Omental fat pad (tissue), 4 donors: ENCODE measurements around the gene CAPN11. TPM values are rescaled to one million over a fixed set of nuclear protein-coding genes. Genes with fewer than 3 reads are reported as not detected.
"Not testable (repeated sequence)": the region's sequence is repeated elsewhere in the genome, so short reads cannot be mapped to it uniquely, and the experiment has no call there.

Experiments
- ATAC-seq: fragments of 150-250 bp; one replicate; pipeline ENCODE4 v1.9.1; 2016; ENCODE audit warnings: mild to moderate bottlenecking, moderate library complexity; ENCODE audit not compliant: low FRiP score
- DNase-seq: peaks from one replicate; pipeline ENCODE4 v3.0.0-alpha.2; 2019; ENCODE audit warnings: low spot score
- total RNA-seq, 4 donors: library from RNA; depleted of rRNA; stranded (reverse); fragments of >200 nt; gene quantifications; one replicate each; pipeline ENCODE4 v1.1.0, GENCODE V29; 2016
- TF ChIP-seq, protein P1 (sequence below), 3 donors: fragments of 450-650 bp; IDR thresholded peaks; one replicate each; pipeline ENCODE4 v1.5.1; 2016 to 2017; ENCODE audit warnings: antibody characterized with exemption in 3 of 3, mild to moderate bottlenecking in 3 of 3, moderate library complexity in 2 of 3

Gene CAPN11
- total RNA-seq, 4 donors from 2014 or later: 0.09 to 8.4 (median 3.3) TPM

DNA sequence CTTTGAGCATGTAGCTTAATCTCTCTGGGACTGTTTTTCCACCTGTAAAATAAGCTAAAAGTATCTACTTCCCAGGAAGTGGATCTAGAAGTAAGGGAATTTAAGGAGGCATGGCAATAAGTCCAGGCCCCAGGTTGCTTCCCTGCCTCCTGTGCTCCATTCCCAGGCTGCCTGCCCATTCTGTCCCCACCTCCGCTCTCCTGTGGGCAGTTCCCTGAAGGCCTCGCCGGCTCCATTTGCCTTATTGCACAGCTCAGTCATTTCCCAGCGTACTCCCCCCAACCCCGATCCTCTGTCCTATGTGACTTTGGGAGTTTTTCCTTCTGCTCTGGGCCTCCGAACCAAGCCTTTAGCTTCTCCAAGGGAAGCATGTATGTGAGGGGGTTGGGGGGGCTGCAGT lies 69.4 kb downstream of the CAPN11 start:
- TF ChIP-seq, protein P1, sequence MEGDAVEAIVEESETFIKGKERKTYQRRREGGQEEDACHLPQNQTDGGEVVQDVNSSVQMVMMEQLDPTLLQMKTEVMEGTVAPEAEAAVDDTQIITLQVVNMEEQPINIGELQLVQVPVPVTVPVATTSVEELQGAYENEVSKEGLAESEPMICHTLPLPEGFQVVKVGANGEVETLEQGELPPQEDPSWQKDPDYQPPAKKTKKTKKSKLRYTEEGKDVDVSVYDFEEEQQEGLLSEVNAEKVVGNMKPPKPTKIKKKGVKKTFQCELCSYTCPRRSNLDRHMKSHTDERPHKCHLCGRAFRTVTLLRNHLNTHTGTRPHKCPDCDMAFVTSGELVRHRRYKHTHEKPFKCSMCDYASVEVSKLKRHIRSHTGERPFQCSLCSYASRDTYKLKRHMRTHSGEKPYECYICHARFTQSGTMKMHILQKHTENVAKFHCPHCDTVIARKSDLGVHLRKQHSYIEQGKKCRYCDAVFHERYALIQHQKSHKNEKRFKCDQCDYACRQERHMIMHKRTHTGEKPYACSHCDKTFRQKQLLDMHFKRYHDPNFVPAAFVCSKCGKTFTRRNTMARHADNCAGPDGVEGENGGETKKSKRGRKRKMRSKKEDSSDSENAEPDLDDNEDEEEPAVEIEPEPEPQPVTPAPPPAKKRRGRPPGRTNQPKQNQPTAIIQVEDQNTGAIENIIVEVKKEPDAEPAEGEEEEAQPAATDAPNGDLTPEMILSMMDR (IDR thresholded peaks at IDR 0.05): no peak
- ATAC-seq (no peak), DNase-seq (no peak)

DNA sequence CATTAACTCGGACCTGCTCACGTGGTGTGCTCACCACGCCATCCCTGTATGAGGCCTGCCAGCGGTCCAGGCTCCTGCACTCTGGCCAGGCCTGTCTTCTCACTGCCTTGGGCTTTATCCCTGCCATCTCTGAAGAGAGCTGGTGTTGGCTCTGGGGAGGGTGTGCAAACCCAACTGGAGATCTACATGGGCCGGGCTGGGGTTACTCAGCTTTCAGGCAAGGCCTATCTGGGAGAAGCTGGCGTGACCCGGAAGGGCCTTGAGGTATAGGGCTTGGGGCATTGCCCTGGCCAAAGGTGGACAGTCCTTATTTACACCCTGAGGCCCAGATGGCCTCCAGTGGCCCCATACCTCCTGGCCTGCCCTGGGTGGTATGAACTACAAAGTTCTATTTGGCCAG lies 69.8 kb downstream of the CAPN11 start:
- DNase-seq (no peak), ATAC-seq (no peak)
- TF ChIP-seq, protein P1 (IDR thresholded peaks at IDR 0.05): no peak

DNA sequence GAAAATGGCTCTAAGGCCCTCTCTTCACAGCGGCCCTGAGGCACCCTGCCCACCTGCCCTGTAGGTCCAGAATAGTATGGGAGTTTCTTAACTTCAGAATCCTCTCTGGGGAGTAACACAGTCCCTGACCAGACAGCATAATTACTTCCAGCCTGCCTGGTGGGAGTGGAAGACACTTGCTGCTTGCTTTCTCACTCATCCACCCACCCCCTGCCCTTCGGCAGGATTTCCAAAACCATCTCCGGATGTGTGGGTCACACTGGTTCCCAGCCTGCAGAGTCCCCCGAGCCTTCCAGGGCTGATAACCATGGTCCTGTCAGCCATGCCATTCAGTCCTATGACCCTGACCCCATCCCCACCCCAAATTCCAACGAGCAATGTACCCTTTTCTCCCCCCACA lies 70.2 kb downstream of the CAPN11 start:
- DNase-seq: no peak
- no peak for ATAC-seq
- TF ChIP-seq, protein P1 (IDR thresholded peaks at IDR 0.05): no peak

DNA sequence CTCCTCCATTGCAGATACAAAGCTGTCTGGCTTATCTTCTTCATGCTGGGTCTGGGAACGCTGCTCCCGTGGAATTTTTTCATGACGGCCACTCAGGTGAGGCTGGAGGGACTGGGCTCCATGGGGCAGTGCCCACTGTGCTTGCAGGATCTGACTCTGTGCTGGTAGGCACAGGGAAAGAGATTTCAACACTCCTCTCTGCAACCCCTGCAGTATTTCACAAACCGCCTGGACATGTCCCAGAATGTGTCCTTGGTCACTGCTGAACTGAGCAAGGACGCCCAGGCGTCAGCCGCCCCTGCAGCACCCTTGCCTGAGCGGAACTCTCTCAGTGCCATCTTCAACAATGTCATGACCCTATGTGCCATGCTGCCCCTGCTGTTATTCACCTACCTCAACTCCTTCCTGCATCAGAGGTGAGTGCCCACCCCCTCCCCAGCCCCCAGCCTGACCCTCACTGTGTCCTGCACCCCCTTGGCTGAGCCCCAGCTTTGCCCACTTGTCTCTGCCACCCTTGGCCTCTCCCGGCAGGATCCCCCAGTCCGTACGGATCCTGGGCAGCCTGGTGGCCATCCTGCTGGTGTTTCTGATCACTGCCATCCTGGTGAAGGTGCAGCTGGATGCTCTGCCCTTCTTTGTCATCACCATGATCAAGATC lies 70.9 kb downstream of the CAPN11 start:
- TF ChIP-seq, protein P1 (IDR thresholded peaks at IDR 0.05): no peak
- ATAC-seq: no peak
- DNase-seq: no peak

DNA sequence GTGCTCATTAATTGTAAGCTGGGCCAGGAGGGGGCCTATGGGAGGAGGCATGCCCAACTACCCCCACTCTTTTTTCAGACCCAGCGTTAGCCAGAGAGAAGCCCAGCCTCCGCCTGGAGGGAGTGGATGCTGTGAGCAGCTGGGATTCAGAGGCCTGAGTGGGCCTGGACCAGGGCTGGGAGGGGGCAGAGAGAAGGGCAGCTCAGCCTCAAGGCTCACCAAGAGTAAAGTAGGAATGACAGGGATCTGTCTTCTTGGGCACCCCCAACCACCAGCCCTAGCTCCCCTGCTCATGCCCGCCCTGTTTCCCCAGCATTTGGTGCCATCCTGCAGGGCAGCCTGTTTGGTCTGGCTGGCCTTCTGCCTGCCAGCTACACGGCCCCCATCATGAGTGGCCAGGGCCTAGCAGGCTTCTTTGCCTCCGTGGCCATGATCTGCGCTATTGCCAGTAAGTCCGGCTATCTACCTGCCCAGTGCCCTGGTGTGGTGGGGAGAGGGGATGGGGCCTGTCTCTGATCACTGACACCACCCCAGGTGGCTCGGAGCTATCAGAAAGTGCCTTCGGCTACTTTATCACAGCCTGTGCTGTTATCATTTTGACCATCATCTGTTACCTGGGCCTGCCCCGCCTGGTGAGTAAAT lies 71.5 kb downstream of the CAPN11 start:
- ATAC-seq (no peak), DNase-seq (no peak)
- TF ChIP-seq, protein P1 (IDR thresholded peaks at IDR 0.05): no peak

DNA sequence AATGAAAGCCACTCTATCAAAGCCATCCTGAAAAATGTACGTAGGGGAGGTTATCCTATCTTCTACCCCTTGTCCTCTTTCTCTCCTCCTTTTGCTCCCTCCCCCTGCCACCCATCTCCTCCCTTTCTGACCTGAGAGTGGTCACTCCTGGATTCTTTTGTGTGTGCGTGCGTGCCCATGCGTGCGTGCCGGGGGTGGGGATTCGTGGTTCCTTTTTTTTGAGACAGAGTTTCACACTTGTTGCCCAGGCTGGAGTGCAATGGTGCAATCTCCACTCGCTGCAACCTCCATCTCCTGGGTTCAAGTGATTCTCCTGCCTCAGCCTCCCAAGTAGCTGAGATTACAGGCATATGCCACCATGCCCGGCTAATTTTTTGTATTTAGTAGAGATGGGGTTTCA lies 72.8 kb downstream of the CAPN11 start:
- ATAC-seq, DNase-seq: not testable (repeated sequence)

DNA sequence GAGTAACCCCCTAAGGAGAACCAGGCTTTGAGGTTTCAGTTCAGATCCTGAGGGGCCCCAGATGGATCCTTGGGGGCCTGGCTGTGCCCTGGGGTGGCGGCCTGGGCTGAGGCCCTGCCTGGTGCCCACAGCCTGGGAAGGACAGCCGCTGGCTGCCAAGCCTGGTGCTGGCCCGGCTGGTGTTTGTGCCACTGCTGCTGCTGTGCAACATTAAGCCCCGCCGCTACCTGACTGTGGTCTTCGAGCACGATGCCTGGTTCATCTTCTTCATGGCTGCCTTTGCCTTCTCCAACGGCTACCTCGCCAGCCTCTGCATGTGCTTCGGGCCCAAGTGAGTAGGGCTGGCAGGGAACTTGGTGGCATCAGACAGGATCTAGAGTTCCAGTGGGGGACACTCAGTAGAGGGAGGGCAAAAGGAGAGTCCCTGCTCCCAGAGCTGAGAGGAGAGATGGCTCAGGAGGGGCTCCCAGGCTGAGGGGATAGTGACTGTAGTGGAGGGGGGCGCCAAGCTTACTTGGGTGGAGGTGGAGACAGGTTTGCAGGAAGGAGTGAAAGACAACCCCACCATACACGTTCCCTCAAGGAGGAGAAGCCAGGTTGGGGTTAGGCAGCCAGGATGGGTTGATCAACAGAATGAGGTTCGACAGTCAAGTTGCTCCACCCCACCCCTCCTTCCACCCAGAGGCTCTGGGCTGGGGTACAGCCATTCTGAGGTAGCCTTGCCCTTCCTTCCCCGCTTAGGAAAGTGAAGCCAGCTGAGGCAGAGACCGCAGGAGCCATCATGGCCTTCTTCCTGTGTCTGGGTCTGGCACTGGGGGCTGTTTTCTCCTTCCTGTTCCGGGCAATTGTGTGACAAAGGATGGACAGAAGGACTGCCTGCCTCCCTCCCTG lies 74.3 kb downstream of the CAPN11 start:
- DNase-seq (no peak), ATAC-seq (no peak)
- TF ChIP-seq, protein P1 (IDR thresholded peaks at IDR 0.05): no peak
